ENCODE measurements around the gene FCRLB. TPM values are rescaled to one million over a fixed set of nuclear protein-coding genes. Genes with fewer than 3 reads are reported as not detected.
"Not testable (repeated sequence)": the region's sequence is repeated elsewhere in the genome, so short reads cannot be mapped to it uniquely, and the experiment has no call there.

FCRLB gene, protein sequence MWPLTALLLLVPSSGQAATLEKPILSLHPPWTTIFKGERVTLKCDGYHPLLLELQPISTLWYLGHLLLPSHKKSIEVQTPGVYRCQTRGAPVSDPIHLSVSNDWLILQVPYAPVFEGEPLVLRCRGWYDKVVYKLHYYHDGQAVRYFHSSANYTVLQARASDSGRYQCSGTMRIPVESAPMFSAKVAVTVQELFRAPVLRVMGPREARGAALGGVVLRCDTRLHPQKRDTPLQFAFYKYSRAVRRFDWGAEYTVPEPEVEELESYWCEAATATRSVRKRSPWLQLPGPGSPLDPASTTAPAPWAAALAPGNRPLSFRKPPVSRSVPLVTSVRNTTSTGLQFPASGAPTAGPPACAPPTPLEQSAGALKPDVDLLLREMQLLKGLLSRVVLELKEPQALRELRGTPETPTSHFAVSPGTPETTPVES
- total RNA-seq (1 to 10 TPM; 1.1 to 1.2 TPM), polyA plus RNA-seq (1 to 10 TPM in 1 of 3 donors, under 1 TPM in 2; 0.77 to 2.1 (median 0.98) TPM), total RNA-seq (0.13 to 1.3 (median 0.38) reads per million in 6 experiments)

DNA sequence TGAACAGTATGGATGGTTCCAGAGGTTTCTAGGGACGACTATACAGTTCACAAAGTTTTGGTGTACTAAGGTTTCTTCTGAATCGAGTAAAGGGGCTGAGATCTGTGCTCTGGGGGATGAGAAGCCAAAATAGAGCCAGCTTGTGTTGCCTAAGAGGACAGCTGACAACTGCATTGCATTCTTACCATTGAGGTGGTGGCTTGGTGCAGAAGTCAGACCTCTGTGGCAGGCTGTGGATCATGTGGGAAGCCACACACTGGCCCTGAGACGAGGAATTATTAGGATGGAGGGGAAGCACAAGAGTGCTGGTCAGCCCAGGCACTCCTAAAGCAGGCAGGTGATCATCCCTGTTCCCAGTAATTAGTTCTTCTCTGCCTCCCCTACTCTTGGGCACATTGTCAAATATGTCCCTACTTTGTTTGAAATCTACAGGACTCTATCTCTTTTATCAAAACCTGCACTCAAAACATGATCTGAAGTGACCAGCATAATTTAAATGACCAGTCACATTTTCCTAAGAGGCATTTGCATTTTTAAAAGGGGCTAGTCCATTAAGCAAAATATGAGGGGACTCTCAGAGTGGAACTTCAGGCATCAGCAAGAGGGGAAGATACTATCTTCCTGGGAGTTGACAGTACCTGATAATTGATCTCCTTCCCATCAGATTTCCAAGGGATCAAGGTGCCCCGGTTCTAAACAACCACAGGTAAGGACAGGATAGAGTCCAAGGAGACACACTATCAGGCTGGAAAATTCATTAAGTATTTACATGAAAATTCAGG is at the start of gene FCRLB:
TSS of gene FCRLB (plus strand) at position 589 of the 782 bp plus-strand sequence. CDS start 1,129 bp downstream, outside the sequence.
- H3K9me3 Mint-ChIP-seq = no peaks in the 10 kb centered on the region
- DNase-seq = no peak
- no peaks in the 10 kb centered on the region for H3K36me3 Mint-ChIP-seq
- peaks cover 13 to 51% (median 15%) of the 10 kb centered on the region in 4 donors for H3K4me1 Mint-ChIP-seq
- H3K27ac Mint-ChIP-seq = peak within 1 kb of the TSS in 2 of 10 donors; percentile 15 to 77
- no peak for ATAC-seq
- POLR2A ChIA-PET = interaction anchor here (0.6 kb wide), 1 partner anchor 397 kb away, joined by 3 read pairs; no protein-coding TSS in a partner anchor
- H3K27me3 Mint-ChIP-seq = peaks cover 0 to 8% (median 4%) of the 10 kb centered on the region in 5 donors
- no peak within 1 kb of the TSS for H3K4me3 Mint-ChIP-seq

DNA sequence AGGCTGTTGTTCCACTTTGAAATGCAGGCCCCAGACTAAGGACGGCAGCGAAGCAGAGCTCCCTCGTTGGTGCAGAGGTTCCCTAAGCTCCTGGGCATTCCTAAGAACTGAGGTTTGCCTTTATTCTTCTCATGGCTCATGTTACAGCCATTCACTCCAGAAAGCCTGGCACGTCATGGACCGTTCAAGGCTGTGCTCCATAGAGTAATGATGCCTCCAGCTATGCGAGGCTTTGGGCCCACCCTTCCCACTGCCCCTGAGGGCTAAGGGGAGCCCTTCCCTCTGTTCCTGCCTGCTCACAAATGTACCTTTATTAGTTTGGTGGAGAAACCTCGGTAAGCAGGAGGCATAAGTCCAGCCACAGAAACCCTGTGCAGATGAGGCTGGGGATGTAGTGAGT is 47.9 kb upstream of the FCRLB start:
- H3K4me1 Mint-ChIP-seq, ATAC-seq, POLR2A ChIA-PET, H3K9me3 Mint-ChIP-seq, H3K27me3 Mint-ChIP-seq, DNase-seq, H3K4me3 Mint-ChIP-seq, H3K36me3 Mint-ChIP-seq, H3K27ac Mint-ChIP-seq: not testable (repeated sequence)

DNA sequence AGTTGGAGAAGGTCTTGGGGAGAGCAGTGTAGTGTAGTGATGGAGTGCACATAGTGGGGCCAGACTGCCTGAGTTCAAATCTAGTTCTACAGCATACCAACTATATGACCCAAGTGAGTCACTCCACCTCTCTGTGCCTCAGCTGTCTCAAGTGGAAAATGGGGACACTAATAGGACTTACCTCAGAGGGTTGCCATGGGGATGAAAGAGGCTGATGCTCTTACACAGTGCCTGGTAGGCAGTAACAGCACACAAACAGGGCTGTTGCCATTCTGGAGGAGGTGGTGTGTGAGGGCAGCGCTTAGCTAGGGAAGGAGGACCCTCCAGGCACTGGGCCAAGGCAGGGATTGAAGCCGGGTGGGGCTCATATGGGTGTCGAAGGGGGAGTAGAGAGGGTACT is 46.9 kb upstream of the FCRLB start:
- DNase-seq, H3K27ac Mint-ChIP-seq, H3K4me1 Mint-ChIP-seq, H3K36me3 Mint-ChIP-seq, H3K27me3 Mint-ChIP-seq, POLR2A ChIA-PET, ATAC-seq, H3K9me3 Mint-ChIP-seq, H3K4me3 Mint-ChIP-seq: not testable (repeated sequence)

DNA sequence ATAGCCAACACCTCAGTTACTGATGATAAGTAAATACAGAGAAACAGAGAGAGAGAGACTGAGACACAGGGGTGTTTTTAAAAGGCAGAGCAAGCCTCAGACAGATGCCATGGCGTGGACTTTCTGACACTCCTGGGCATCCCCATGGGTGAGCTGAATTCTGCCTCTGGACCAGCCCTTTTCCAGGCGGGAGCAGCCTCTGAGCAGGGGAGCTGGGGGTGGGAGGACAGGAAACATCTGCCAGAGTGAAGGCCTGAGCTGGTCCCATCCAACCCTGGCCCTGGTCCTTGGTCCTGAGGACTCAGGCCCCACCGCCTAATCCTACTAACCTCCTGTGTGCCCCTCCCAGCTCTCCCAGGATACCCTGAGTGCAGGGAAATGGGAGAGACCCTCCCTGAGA is 46.4 kb upstream of the FCRLB start:
- not testable (repeated sequence) for ATAC-seq

DNA sequence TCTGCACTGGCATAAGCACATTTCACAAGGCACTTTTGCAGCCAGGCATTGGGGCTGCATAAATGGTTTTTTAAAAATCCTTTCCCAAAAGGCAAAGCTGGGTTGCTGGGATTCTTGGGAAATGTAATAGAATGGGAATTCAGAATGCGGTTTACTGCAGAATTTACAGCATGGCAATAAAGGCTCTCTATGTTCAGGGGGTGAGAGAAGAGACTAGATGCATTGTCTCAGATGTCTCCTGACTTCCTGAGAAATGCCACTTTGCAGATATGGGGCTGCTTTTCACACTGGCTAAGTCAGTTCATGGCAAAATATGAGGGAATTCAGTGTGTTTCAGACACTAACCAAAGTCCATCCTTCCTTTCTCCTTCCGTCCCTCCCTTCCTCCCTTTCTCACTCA is 44.9 kb upstream of the FCRLB start:
- POLR2A ChIA-PET = no interaction called here
- ATAC-seq = no peak
- no peaks in the 10 kb centered on the region for H3K36me3 Mint-ChIP-seq
- no peak overlapping the region for H3K4me3 Mint-ChIP-seq
- peaks cover 0 to 4% (median 3%) of the 10 kb centered on the region in 5 donors for H3K27me3 Mint-ChIP-seq
- H3K9me3 Mint-ChIP-seq = no peaks in the 10 kb centered on the region
- DNase-seq = no peak
- no peaks in the 10 kb centered on the region for H3K4me1 Mint-ChIP-seq
- no peak overlapping the region for H3K27ac Mint-ChIP-seq

More for the DNA sequence above, 46.4 kb upstream of the FCRLB start:
- H3K4me1 Mint-ChIP-seq, POLR2A ChIA-PET, H3K4me3 Mint-ChIP-seq, DNase-seq, H3K27me3 Mint-ChIP-seq, H3K27ac Mint-ChIP-seq, H3K9me3 Mint-ChIP-seq, H3K36me3 Mint-ChIP-seq: not testable (repeated sequence)

DNA sequence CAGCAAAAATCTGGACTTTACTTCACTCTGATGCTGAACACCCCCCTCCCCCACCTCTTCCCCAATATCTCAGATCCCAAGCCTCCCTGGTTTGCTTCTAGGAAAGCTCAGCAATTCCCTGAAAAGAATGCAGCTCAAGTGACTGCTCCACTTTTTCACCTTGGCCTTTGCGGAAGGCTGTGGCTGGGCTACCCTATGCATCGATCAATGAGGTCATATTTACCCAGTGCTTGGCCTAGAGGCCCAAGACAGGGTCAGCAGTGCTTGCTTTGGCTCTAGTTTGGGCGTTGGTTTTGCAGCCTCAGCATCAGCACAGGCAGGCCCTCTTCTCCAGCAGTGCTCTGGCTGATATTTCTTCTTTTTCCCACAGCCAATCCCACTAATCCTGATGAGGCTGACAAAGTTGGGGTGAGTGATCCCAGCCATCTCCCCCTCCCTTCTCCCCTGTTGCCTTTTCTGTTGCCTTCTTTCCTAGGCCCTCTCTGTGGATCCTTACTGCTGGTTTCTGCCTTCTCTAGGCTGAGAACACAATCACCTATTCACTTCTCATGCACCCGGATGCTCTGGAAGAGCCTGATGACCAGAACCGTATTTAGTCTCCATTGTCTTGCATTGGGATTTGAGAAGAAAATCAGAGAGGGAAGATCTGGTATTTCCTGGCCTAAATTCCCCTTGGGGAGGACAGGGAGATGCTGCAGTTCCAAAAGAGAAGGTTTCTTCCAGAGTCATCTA is 44.2 kb upstream of the FCRLB start:
- Mint-ChIP-seq H3K4me1 (no peaks in the 10 kb centered on the region), H3K27me3 (peaks cover 0 to 4% (median 3%) of the 10 kb centered on the region in 5 donors), H3K4me3 (no peak overlapping the region), H3K9me3 (no peaks in the 10 kb centered on the region), H3K36me3 (no peaks in the 10 kb centered on the region), H3K27ac (peak overlapping the region in 3 of 10 donors; percentile 12 to 56 (median 53))
- DNase-seq (no peak), ATAC-seq (no peak)
- POLR2A ChIA-PET = no interaction called here

DNA sequence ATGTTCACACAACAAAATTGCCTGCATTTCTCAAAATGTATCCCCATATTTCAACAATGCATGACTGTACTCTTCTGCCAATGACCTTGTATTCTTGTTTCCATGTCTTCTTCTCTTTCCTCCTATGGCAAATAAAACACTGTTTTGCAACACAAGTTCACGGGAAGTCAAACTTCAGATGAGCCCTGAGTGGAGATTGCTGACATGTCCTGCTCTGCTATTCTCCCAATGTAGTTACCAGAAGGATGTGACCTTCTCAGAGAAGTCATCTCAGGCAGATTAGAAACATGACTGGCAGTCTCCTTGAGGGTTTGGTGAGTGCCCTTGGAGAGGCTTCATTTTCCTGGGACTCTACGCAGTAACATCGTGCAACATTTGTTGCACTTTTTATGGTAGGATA is 42.8 kb upstream of the FCRLB start:
- no peak for DNase-seq
- no peak overlapping the region for H3K4me3 Mint-ChIP-seq
- no peak overlapping the region for H3K27ac Mint-ChIP-seq
- H3K4me1 Mint-ChIP-seq = no peaks in the 10 kb centered on the region
- H3K27me3 Mint-ChIP-seq = peaks cover 0 to 6% (median 0%) of the 10 kb centered on the region in 5 donors
- no peaks in the 10 kb centered on the region for H3K9me3 Mint-ChIP-seq
- H3K36me3 Mint-ChIP-seq = no peaks in the 10 kb centered on the region
- POLR2A ChIA-PET = no interaction called here
- no peak for ATAC-seq

DNA sequence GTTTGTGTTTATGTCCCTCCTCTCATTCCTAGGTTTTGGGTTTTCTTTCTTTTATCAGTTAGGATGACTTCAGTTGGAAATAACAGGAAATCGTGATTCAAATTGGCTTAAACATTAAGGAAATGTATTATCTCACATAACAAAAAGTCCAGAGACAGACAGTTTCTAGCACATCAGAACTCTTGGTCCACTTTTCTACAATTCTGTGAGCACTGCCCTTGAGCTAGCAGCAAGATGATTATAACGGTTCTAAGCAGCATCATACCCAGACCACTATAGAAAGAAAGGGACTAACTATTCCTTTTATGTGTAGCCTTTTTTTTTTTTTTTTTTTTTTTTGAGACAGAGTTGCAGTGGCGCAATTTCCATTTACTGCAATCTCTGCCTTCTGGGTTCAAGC is 39.5 kb upstream of the FCRLB start:
- H3K9me3 Mint-ChIP-seq = no peaks in the 10 kb centered on the region
- H3K4me3 Mint-ChIP-seq = no peak overlapping the region
- POLR2A ChIA-PET = interaction anchor here (0.7 kb wide), 1 partner anchor 131 kb away, joined by 3 read pairs; no protein-coding TSS in a partner anchor
- no peak for DNase-seq
- H3K27ac Mint-ChIP-seq = no peak overlapping the region
- H3K27me3 Mint-ChIP-seq = peaks cover 0 to 16% (median 6%) of the 10 kb centered on the region in 5 donors
- no peaks in the 10 kb centered on the region for H3K4me1 Mint-ChIP-seq
- no peaks in the 10 kb centered on the region for H3K36me3 Mint-ChIP-seq
- no peak for ATAC-seq

DNA sequence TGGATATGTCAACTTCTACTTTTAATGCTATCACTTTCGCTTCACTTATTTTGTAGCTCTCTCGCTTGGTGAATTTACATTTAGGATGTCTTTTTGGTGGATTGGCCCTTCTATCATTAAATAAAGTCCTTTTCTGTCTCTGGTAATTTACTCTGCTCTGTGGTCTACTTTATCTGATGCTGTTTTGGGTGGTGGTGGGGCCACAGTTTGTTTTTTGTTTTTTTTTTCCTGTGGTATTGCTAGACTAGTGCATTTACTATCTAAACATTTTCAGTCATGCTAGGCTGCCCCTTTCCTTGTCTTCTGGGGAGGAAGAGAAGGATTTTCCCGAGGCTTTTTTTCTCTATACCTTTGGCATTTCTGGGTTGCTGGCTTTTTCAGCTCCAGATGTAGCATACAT is 32.4 kb upstream of the FCRLB start:
- H3K9me3 Mint-ChIP-seq = no peaks in the 10 kb centered on the region

DNA sequence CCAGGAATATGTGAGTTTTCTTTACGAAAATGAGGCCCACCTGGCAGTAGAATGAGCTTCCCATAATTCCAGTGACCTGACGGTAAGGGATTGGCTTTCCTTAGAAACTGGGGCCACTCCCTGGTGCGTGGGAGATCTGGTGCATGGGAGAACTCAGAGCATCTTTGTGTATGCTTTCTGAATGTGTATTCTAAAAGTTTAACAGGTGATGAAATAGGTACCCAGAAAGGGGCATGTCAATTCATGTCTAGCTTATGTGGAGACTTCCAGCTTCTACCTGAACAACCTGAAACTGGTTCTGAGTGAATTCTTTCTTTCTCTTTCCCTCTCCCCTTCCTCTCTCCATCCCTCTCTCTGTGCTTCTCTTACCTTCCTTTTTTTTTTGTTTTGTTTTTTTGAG is 29.5 kb upstream of the FCRLB start:
- Mint-ChIP-seq H3K4me3 (no peak overlapping the region), H3K4me1 (no peaks in the 10 kb centered on the region), H3K27ac (no peak overlapping the region), H3K36me3 (peaks cover 0 to 9% (median 5%) of the 10 kb centered on the region in 3 donors), H3K27me3 (peaks cover 23 to 60% (median 45%) of the 10 kb centered on the region in 5 donors), H3K9me3 (peaks cover 0 to 17% (median 0%) of the 10 kb centered on the region in 9 donors)
- POLR2A ChIA-PET = no interaction called here
- ATAC-seq (no peak), DNase-seq (no peak)

More for the DNA sequence above, 32.4 kb upstream of the FCRLB start:
- Mint-ChIP-seq H3K27ac (no peak overlapping the region), H3K27me3 (peaks cover 14 to 45% (median 23%) of the 10 kb centered on the region in 5 donors), H3K36me3 (no peaks in the 10 kb centered on the region), H3K4me1 (no peaks in the 10 kb centered on the region), H3K4me3 (no peak overlapping the region)
- ATAC-seq (no peak), DNase-seq (no peak)
- POLR2A ChIA-PET = no interaction called here

DNA sequence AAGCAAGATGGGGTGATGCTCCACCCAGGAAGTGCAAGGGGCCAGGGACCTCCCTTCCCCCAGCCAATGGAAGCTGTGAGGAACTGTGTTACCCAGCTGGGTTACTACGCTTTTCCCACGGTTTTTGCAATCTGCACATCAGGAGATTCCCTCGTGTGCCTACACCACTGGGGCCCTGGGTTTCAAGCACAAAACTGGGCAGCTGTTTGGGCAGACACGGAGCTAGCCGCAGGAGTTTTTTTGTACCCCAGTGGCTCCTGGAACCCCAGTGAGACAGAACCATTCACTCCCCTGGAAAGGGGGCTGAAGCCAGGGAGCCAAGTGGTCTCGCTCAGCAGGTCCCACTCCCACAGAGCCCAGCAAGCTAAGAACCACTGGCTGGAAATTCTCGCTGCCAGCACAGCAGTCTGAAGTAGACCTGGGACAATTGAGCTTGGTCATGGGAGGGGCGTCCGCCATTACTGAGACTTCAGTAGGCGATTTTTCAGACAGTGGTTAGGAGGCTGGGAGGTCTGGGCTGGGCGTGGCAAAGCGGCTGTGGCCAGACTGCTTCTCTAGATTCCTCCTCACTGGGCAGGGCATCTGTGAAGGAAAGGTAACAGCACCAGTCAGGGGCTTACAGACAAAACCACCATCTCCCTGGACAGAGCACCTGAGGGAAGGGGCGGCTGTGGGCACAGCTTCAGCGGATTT is 28.2 kb upstream of the FCRLB start:
- H3K4me1 Mint-ChIP-seq, POLR2A ChIA-PET, H3K4me3 Mint-ChIP-seq, H3K27ac Mint-ChIP-seq, DNase-seq, ATAC-seq, H3K36me3 Mint-ChIP-seq: not testable (repeated sequence)
- peaks cover 21 to 57% (median 45%) of the 10 kb centered on the region in 5 donors for H3K27me3 Mint-ChIP-seq
- peaks cover 0 to 17% (median 0%) of the 10 kb centered on the region in 9 donors for H3K9me3 Mint-ChIP-seq

DNA sequence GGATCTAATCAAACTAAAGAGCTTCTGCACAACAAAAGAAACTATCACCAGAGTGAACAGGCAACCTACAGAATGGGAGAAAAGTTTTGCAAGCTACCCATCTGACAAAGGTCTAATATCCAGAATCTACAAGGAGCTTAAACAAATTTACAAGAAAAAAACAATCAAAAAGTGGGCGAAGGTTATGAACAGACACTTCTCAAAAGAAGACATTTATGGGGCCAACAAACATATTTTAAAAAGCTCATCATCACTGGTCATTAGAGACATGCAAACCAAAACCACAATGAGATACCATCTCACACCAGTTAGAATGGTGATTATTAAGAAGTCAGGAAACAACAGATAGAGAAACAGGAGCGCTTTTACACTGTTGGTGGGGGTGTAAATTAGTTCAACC is 23.0 kb upstream of the FCRLB start:
- H3K36me3 Mint-ChIP-seq, POLR2A ChIA-PET, DNase-seq, H3K4me3 Mint-ChIP-seq, ATAC-seq, H3K4me1 Mint-ChIP-seq, H3K27ac Mint-ChIP-seq: not testable (repeated sequence)
- Mint-ChIP-seq H3K27me3 (peaks cover 10 to 30% (median 28%) of the 10 kb centered on the region in 5 donors), H3K9me3 (peaks cover 0 to 17% (median 0%) of the 10 kb centered on the region in 9 donors)
